Ramos (cell line): ENCODE measurements around the gene IQGAP2.

Source experiments
- in situ Hi-C: fragments of 300-500 bp; cut with MboI; formaldehyde crosslinking; loops from one replicate; pipeline ENCODE4 v1.14.3; 2022; ENCODE audit warnings: low sequenced_read_pairs; ENCODE audit not compliant: unreplicated experiment

Gene IQGAP2

GRCh38 chr5:76757049-76757448 lies 354.0 kb downstream of the IQGAP2 start:
- in situ Hi-C loops, result no loop called here
